IMR-90 (cell line): Measurements from ENCODE around the gene NR6A1. TPM values are rescaled to one million over a fixed set of nuclear protein-coding genes. Genes with fewer than 3 reads are reported as not detected.

ENCODE experiments used
- ATAC-seq: fragments of 200-7000 bp; cut with Tn5 transposase; 2 replicates; pipeline ENCODE4 v1.9.1; 2020; ENCODE audit warnings: low read depth, mild to moderate bottlenecking, moderate library complexity
- BruUV-seq: library from RNA; stranded (reverse); fragments of 400-500 nt; replicated peaks from 2 replicates; lab custom pipeline; 2021; lab: Mats Ljungman, UMichigan
- CTCF ChIA-PET: fragments of 300-600 bp; formaldehyde crosslinking; extraction: SDS; loops from one replicate; lab custom pipeline; 2021; ENCODE audit warnings: antibody characterized with exemption; lab: Yijun Ruan, JAX
- POLR2A ChIA-PET: fragments of 300-600 bp; sonication (Branson Sonifier 250); formaldehyde crosslinking; loops from one replicate; lab custom pipeline; 2022; ENCODE audit warnings: antibody characterized with exemption; ENCODE audit not compliant: unreplicated experiment; lab: Charles Lee
- DNase-seq: peaks from one replicate; pipeline ENCODE4 v3.0.0; 2013
- H2AFZ ChIP-seq: replicated peaks from 2 replicates; pipeline ENCODE3; 2013; ENCODE audit warnings: low read length, mild to moderate bottlenecking; ENCODE audit not compliant: poor library complexity
- H2AK5ac ChIP-seq: 2 replicates; pipeline ENCODE4 v1.6.1; 2013; ENCODE audit warnings: low read depth, low read length, inconsistent platforms
- H2AK9ac ChIP-seq: replicated peaks from 2 replicates; pipeline ENCODE3; 2013; ENCODE audit warnings: mild to moderate bottlenecking, low read depth, low read length, moderate library complexity; ENCODE audit not compliant: poor library complexity
- H2BK120ac ChIP-seq: 2 replicates; pipeline ENCODE4 v1.6.1; 2013; ENCODE audit warnings: low read depth, low read length, inconsistent platforms
- H2BK15ac ChIP-seq: 3 replicates; pipeline ENCODE4 v1.6.1; 2013; ENCODE audit warnings: low read depth, low read length, inconsistent platforms
- H2BK20ac ChIP-seq: 2 replicates; pipeline ENCODE4 v1.6.1; 2013; ENCODE audit warnings: low read depth, mild to moderate bottlenecking, inconsistent platforms, low read length, moderate library complexity
- H2BK5ac ChIP-seq: 2 replicates; pipeline ENCODE4 v1.6.1; 2013; ENCODE audit warnings: mild to moderate bottlenecking, low read depth, low read length, inconsistent platforms; ENCODE audit not compliant: poor library complexity, severe bottlenecking
- H3K14ac ChIP-seq: replicated peaks from 2 replicates; pipeline ENCODE4 v1.6.1; 2013; ENCODE audit warnings: low read depth, low read length, inconsistent platforms
- H3K18ac ChIP-seq: 2 replicates; pipeline ENCODE4 v1.6.1; 2013; ENCODE audit warnings: low read depth, low read length, control low read depth
- H3K23ac ChIP-seq: 2 replicates; pipeline ENCODE4 v1.6.1; 2013; ENCODE audit warnings: low read depth, low read length, inconsistent platforms
- H3K27ac ChIP-seq: 2 replicates; pipeline ENCODE4 v1.5.1; 2013; ENCODE audit warnings: mild to moderate bottlenecking, control low read depth, low read length; ENCODE audit not compliant: insufficient read depth
- H3K27me3 ChIP-seq: 2 replicates; pipeline ENCODE4 v1.6.1; 2013; ENCODE audit warnings: low read length; ENCODE audit not compliant: control insufficient read depth, insufficient read depth
- H3K36me3 ChIP-seq: 2 replicates; pipeline ENCODE4 v1.6.1; 2013; ENCODE audit warnings: low read length, mixed read lengths; ENCODE audit not compliant: control insufficient read depth, insufficient read depth
- H3K4ac ChIP-seq: 2 replicates; pipeline ENCODE4 v1.6.1; 2013; ENCODE audit warnings: low read depth, low read length, inconsistent platforms
- H3K4me1 ChIP-seq: 2 replicates; pipeline ENCODE4 v1.6.1; 2013; ENCODE audit warnings: low read length, mixed read lengths; ENCODE audit not compliant: control insufficient read depth, insufficient read depth
- H3K4me2 ChIP-seq: 2 replicates; pipeline ENCODE4 v1.6.1; 2013; ENCODE audit warnings: low read depth, mild to moderate bottlenecking, control low read depth, low read length, moderate library complexity
- H3K4me3 ChIP-seq: 2 replicates; pipeline ENCODE4 v1.5.1; 2013; ENCODE audit warnings: low read depth, mild to moderate bottlenecking, control low read depth, low read length, moderate library complexity; ENCODE audit not compliant: insufficient read depth
- H3K56ac ChIP-seq: 2 replicates; pipeline ENCODE4 v1.6.1; 2013; ENCODE audit warnings: low read length, inconsistent platforms; ENCODE audit not compliant: insufficient read depth; ENCODE audit errors: extremely low read depth
- H3K79me1 ChIP-seq, 2 experiments: 2 replicates each; pipeline ENCODE4 v1.6.1; 2013; ENCODE audit warnings: low read length in 2 of 2, inconsistent platforms in 1 of 2, low read depth in 1 of 2
- H3K9ac ChIP-seq: 2 replicates; pipeline ENCODE4 v1.6.1; 2013; ENCODE audit warnings: low read depth, low read length, control low read depth
- H3K9me1 ChIP-seq: 2 replicates; pipeline ENCODE4 v1.6.1; 2013; ENCODE audit warnings: low read length, inconsistent platforms; ENCODE audit not compliant: insufficient read depth
- H3K9me3 ChIP-seq: 2 replicates; pipeline ENCODE4 v1.6.1; 2013; ENCODE audit warnings: low read length; ENCODE audit not compliant: control insufficient read depth, insufficient read depth
- H4K20me1 ChIP-seq: 2 replicates; pipeline ENCODE4 v1.6.1; 2013; ENCODE audit warnings: low read length, inconsistent platforms; ENCODE audit not compliant: insufficient read depth
- H4K5ac ChIP-seq: 2 replicates; pipeline ENCODE4 v1.6.1; 2013; ENCODE audit warnings: mild to moderate bottlenecking, low read depth, low read length, control low read depth
- H4K8ac ChIP-seq, 2 experiments: 2 replicates each; pipeline ENCODE4 v1.6.1; 2013; ENCODE audit warnings: low read depth in 2 of 2, low read length in 2 of 2, control low read depth in 1 of 2, inconsistent platforms in 1 of 2
- H4K91ac ChIP-seq: 2 replicates; pipeline ENCODE4 v1.6.1; 2013; ENCODE audit warnings: low read depth, low read length, inconsistent platforms; ENCODE audit not compliant: insufficient read depth
- CEBPB ChIP-seq: IDR thresholded peaks from 2 replicates; pipeline ENCODE4 v1.6.1; 2012; ENCODE audit warnings: low read depth, low read length, improper control_type of control experiment
- CHD1 ChIP-seq: IDR thresholded peaks from 2 replicates; pipeline ENCODE4 v1.6.1; 2012; ENCODE audit warnings: low read depth, low read length, improper control_type of control experiment
- CTCF ChIP-seq: conservative IDR thresholded peaks from 2 replicates; pipeline ENCODE4 v1.5.1; 2012; ENCODE audit warnings: mild to moderate bottlenecking, low read depth, low read length, improper control_type of control experiment
- ELK1 ChIP-seq: fragments of 150-350 bp; IDR thresholded peaks from 2 replicates; pipeline ENCODE4 v1.6.1; 2016; ENCODE audit warnings: low read depth, mild to moderate bottlenecking, low read length, moderate library complexity, borderline replicate concordance
- FOS ChIP-seq: fragments of 150-350 bp; IDR thresholded peaks from 2 replicates; pipeline ENCODE4 v1.6.1; 2016; ENCODE audit warnings: low read depth, low read length
- MAFK ChIP-seq: IDR thresholded peaks from 2 replicates; pipeline ENCODE4 v1.6.1; 2012; ENCODE audit warnings: low read depth, low read length, improper control_type of control experiment
- MAZ ChIP-seq: IDR thresholded peaks from 2 replicates; pipeline ENCODE4 v1.6.1; 2012; ENCODE audit warnings: low read depth, mild to moderate bottlenecking, low read length, improper control_type of control experiment, moderate library complexity, borderline replicate concordance
- MXI1 ChIP-seq: IDR thresholded peaks from 2 replicates; pipeline ENCODE4 v1.6.1; 2012; ENCODE audit warnings: low read depth, mild to moderate bottlenecking, low read length, moderate library complexity, borderline replicate concordance
- NFE2L2 ChIP-seq: fragments of 150-350 bp; IDR thresholded peaks from 2 replicates; pipeline ENCODE4 v1.6.1; 2016; ENCODE audit warnings: low read depth, mild to moderate bottlenecking, low read length
- POLR2A ChIP-seq: IDR thresholded peaks from 2 replicates; pipeline ENCODE4 v1.6.1; 2012; ENCODE audit warnings: mild to moderate bottlenecking, low read depth, low read length
- RAD21 ChIP-seq: IDR thresholded peaks from 2 replicates; pipeline ENCODE4 v1.6.1; 2012; ENCODE audit warnings: low read length, improper control_type of control experiment
- RCOR1 ChIP-seq: IDR thresholded peaks from 2 replicates; pipeline ENCODE4 v1.6.1; 2012; ENCODE audit warnings: mild to moderate bottlenecking, low read length, improper control_type of control experiment; ENCODE audit not compliant: insufficient replicate concordance
- RFX5 ChIP-seq: IDR thresholded peaks from 2 replicates; pipeline ENCODE4 v1.8.0; 2012; ENCODE audit warnings: low read depth, mild to moderate bottlenecking, low read length, moderate library complexity
- SMC3 ChIP-seq: fragments of 150-350 bp; IDR thresholded peaks from 2 replicates; pipeline ENCODE4 v1.6.1; 2016; ENCODE audit warnings: low read depth, mild to moderate bottlenecking, antibody characterized with exemption, low read length, moderate library complexity
- USF2 ChIP-seq: fragments of 150-350 bp; IDR thresholded peaks from 2 replicates; pipeline ENCODE4 v1.6.1; 2017; ENCODE audit warnings: mild to moderate bottlenecking, antibody characterized with exemption, low read length, low read depth
- WGBS, 2 experiments: methylation state at CpG; one replicate each; pipeline versions ENCODE4 v1.1.5 to v1.1.7; 2013; ENCODE audit warnings: missing lambda C conversion rate in 2 of 2; ENCODE audit not compliant: insufficient read length in 1 of 2; ENCODE audit errors: extremely low coverage in 2 of 2; 5-methylcytosine and 5-hydroxymethylcytosine counted together
- dilution Hi-C: fragments of 300-500 bp; cut with HindIII; formaldehyde crosslinking; loops from one replicate; pipeline ENCODE4 v1.14.3; 2018; ENCODE audit warnings: low sequenced_read_pairs; ENCODE audit not compliant: unreplicated experiment
- in situ Hi-C: fragments of 300-500 bp; cut with MboI; formaldehyde crosslinking; loops from 3 replicates; pipeline ENCODE4 v1.14.3; 2019; ENCODE audit warnings: low sequenced_read_pairs, inconsistent platforms, mixed read lengths
- intact Hi-C: fragments of 100-400 bp; cut with micrococcal nuclease; formaldehyde crosslinking; loops from 2 replicates; pipeline ENCODE4 v1.10.0; 2022
- polyA plus RNA-seq, 3 experiments: library from polyadenylated mRNA; depleted of rRNA; stranded (reverse); fragments of >200 nt; gene quantifications; 2 replicates each; pipeline ENCODE4 v1.2.3, GENCODE V29; 2012; ENCODE audit warnings: low replicate concordance in 1 of 3
- total RNA-seq: library from RNA; depleted of rRNA; stranded (reverse); fragments of >200 nt; gene quantifications from 2 replicates; pipeline ENCODE4 v1.2.3, GENCODE V29; 2012

The NR6A1 gene
- total and polyA plus RNA-seq, 2 of the 4 experiments (the other 2 are of a cell fraction) = 0.14 to 0.36 TPM

DNA sequence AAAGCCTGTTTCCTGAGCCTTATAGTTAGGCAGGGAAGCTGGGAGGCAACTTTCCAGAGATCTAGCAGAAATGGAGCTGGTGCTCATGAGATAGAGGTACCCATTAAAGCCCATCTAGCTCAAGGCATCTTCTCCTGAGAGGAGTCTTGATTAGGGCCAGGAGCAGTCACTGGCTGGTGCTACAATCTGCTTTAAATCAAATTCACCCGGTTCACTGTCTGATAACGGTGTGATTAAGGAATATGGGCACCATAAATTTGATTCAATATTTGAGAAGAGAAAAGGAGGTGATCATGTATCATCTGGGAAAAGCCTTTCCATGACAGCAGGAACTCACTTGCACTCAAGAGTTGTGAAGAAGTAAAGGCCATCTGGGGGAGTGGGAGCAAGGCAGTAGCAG, 240.0 kb downstream of the NR6A1 start:
- no peak overlapping the region for H4K91ac ChIP-seq
- H3K4me2 ChIP-seq = no peak overlapping the region
- no peak overlapping the region for H4K5ac ChIP-seq
- no peak overlapping the region for H4K8ac ChIP-seq
- no peak overlapping the region for H3K9ac ChIP-seq
- H3K4me1 ChIP-seq = peaks cover 6% of the 10 kb centered on the region
- no peak overlapping the region for H3K56ac ChIP-seq
- dilution Hi-C loops = no loop called here
- H3K27ac ChIP-seq = no peak overlapping the region
- BruUV-seq = no TSS peak
- TF ChIP-seq RAD21 (no peak), MAZ (no peak), CHD1 (no peak), RCOR1 (no peak), RFX5 (no peak), SMC3 (no peak), CEBPB (no peak), FOS (no peak), MXI1 (no peak), MAFK (no peak), POLR2A (no peak), ELK1 (no peak), NFE2L2 (no peak), CTCF (no peak), USF2 (no peak)
- no peaks in the 10 kb centered on the region for H3K36me3 ChIP-seq
- in situ Hi-C loops = loop anchor here (5.0 kb wide), 1 partner anchor 109 kb away; no protein-coding TSS in a partner anchor
- ChIA-PET POLR2A (no interaction called here), CTCF (no interaction called here)
- 100% methylated on average over 2 of the region's 2 CpGs; no CpG with 5 or more reads in 1 of the 2 experiments for WGBS, 2 experiments
- H2BK5ac ChIP-seq = no peak overlapping the region
- no peaks in the 10 kb centered on the region for H3K9me3 ChIP-seq
- no peaks in the 10 kb centered on the region; the same call in 1 of the 2 replicates for H3K9me1 ChIP-seq
- no peak overlapping the region for H2BK20ac ChIP-seq
- peaks cover 2% of the 10 kb centered on the region; the same call in 1 of the 2 replicates for H3K27me3 ChIP-seq
- intact Hi-C loops = no loop called here
- H4K20me1 ChIP-seq = no peaks in the 10 kb centered on the region
- H2AK9ac ChIP-seq = no peak overlapping the region
- H3K23ac ChIP-seq = no peak overlapping the region
- no peak overlapping the region for H3K4me3 ChIP-seq
- H3K79me1 ChIP-seq = no peaks in the 10 kb centered on the region
- no peak overlapping the region for H2AFZ ChIP-seq
- no peak overlapping the region for H3K18ac ChIP-seq
- no peak overlapping the region for H2BK15ac ChIP-seq
- no peak for ATAC-seq
- no peak overlapping the region for H2BK120ac ChIP-seq
- no peak for DNase-seq
- no peak overlapping the region for H2AK5ac ChIP-seq
- H3K14ac ChIP-seq = no peak overlapping the region
- no peak overlapping the region for H3K4ac ChIP-seq
